GM12892 (cell line): ENCODE data around the gene ARHGAP9.

Source experiments
- POLR2A ChIP-seq: IDR thresholded peaks from 2 replicates; pipeline ENCODE4 v1.6.1; 2011; ENCODE audit warnings: low read depth, low read length, control low read depth
- POLR2AphosphoS5 ChIP-seq: IDR thresholded peaks from 2 replicates; pipeline ENCODE4 v1.6.1; 2011; ENCODE audit warnings: low read depth, low read length, control low read depth

- no peak for TF ChIP-seq POLR2A
- 0 out of 2 replicates have a peak, but pooled peaks have one; percentile 9 for TF ChIP-seq POLR2AphosphoS5
Measured at GRCh38 chr12:57523706-57524614, 44.3 kb upstream of the ARHGAP9 start.
